B cell (primary cell): ENCODE results near the gene IGFN1. TPM values are rescaled to one million over a fixed set of nuclear protein-coding genes. Genes with fewer than 3 reads are reported as not detected.
"Not testable (repeated sequence)": the region's sequence is repeated elsewhere in the genome, so short reads cannot be mapped to it uniquely, and the experiment has no call there.

ENCODE experiments used
- ATAC-seq: fragments of 200-7000 bp; cut with Tn5 transposase; one replicate; pipeline ENCODE4 v1.10.0; 2021; ENCODE audit warnings: low read depth, mild to moderate bottlenecking, moderate number of reproducible peaks, moderate library complexity
- CTCF ChIA-PET: fragments of 350-600 bp; sonication (Branson Sonifier 250); formaldehyde crosslinking; loops from one replicate; lab custom pipeline; 2021; ENCODE audit warnings: antibody characterized with exemption, inconsistent platforms; lab: Charles Lee
- POLR2A ChIA-PET: fragments of 350-600 bp; sonication (Branson Sonifier 250); formaldehyde crosslinking; loops from one replicate; lab custom pipeline; 2021; ENCODE audit warnings: antibody characterized with exemption; lab: Charles Lee
- DNase-seq: peaks from one replicate; pipeline ENCODE4 v3.0.0; 2013
- H2AFZ ChIP-seq: 2 replicates; pipeline ENCODE4 v1.6.1; 2012; ENCODE audit warnings: mild to moderate bottlenecking, low read depth, low read length; ENCODE audit not compliant: insufficient read depth, poor library complexity, severe bottlenecking
- H3K27ac ChIP-seq, 2 donors: 1 replicate in 1 of 2; 2 replicates in 1 of 2; pipeline ENCODE4 v1.5.1; 2012 to 2013; ENCODE audit warnings: low read length in 2 of 2, mild to moderate bottlenecking in 2 of 2, moderate library complexity in 1 of 2
- H3K27me3 ChIP-seq, 4 experiments: fragments of 200-600 bp in 1 of 4; sonication (generic) in 1 of 4; replicated peaks in 1 of 4; 1 replicate in 2 of 4; 2 replicates in 2 of 4; pipeline versions ENCODE4 v1.6.1 to v1.7.0; 2013 to 2016; ENCODE audit warnings: low read length in 3 of 4, mild to moderate bottlenecking in 2 of 4, mixed read lengths in 1 of 4, moderate library complexity in 1 of 4; ENCODE audit not compliant: insufficient read depth in 4 of 4, control insufficient read depth in 3 of 4; ENCODE audit errors: control extremely low read depth in 1 of 4
- H3K36me3 ChIP-seq, 2 experiments: replicated peaks in 1 of 2; 1 replicate in 1 of 2; 2 replicates in 1 of 2; pipeline versions ENCODE4 v1.6.1 to v1.7.1; 2013; ENCODE audit warnings: low read length in 1 of 2; ENCODE audit not compliant: insufficient read depth in 2 of 2, control insufficient read depth in 1 of 2; ENCODE audit errors: control extremely low read depth in 1 of 2, extremely low read depth in 1 of 2
- H3K4me1 ChIP-seq, 2 donors: fragments of 200-600 bp in 1 of 2; sonication (generic) in 1 of 2; 1 replicate in 1 of 2; 2 replicates in 1 of 2; pipeline versions ENCODE4 v1.5.1 to v1.6.1; 2013 to 2017; ENCODE audit warnings: low read length in 2 of 2; ENCODE audit not compliant: control insufficient read depth in 2 of 2, insufficient read depth in 2 of 2
- H3K4me2 ChIP-seq: replicated peaks from 2 replicates; pipeline ENCODE3; 2012; ENCODE audit warnings: mild to moderate bottlenecking, low read depth, low read length; ENCODE audit not compliant: poor library complexity, severe bottlenecking
- H3K4me3 ChIP-seq, 5 experiments: fragments of 200-600 bp in 1 of 5; sonication (generic) in 1 of 5; 1 replicate in 3 of 5; 2 replicates in 2 of 5; pipeline versions ENCODE4 v1.5.1 to v1.7.0; 2011 to 2016; ENCODE audit warnings: low read length in 4 of 5, mild to moderate bottlenecking in 4 of 5, low read depth in 2 of 5, control low read depth in 1 of 5, moderate library complexity in 1 of 5; ENCODE audit not compliant: insufficient read depth in 1 of 5; ENCODE audit errors: control extremely low read depth in 1 of 5, extremely low read depth in 1 of 5
- H3K79me2 ChIP-seq: fragments of 200-600 bp; sonication (generic); one replicate; pipeline ENCODE4 v1.6.0; 2016; ENCODE audit warnings: low read length; ENCODE audit not compliant: control insufficient read depth, insufficient read depth
- H3K9ac ChIP-seq: fragments of 200-600 bp; sonication (generic); 2 replicates; pipeline ENCODE4 v1.6.1; 2017; ENCODE audit warnings: mild to moderate bottlenecking, low read length, moderate library complexity
- H3K9me3 ChIP-seq, 3 donors: one replicate each; pipeline versions ENCODE4 v1.6.1 to v1.7.1; 2013; ENCODE audit warnings: low read length in 2 of 3; ENCODE audit not compliant: control insufficient read depth in 2 of 3, insufficient read depth in 1 of 3; ENCODE audit errors: control extremely low read depth in 1 of 3
- H4K20me1 ChIP-seq: 2 replicates; pipeline ENCODE4 v1.6.0; 2012; ENCODE audit warnings: mild to moderate bottlenecking, low read length; ENCODE audit not compliant: insufficient read depth, control insufficient read depth, poor library complexity, severe bottlenecking
- H3K27ac Mint-ChIP-seq: one replicate; pipeline ENCODE4 v1.8.0; 2021; ENCODE audit warnings: mixed read lengths
- H3K27me3 Mint-ChIP-seq: one replicate; pipeline ENCODE4 v1.8.0; 2021; ENCODE audit warnings: mixed read lengths
- H3K4me1 Mint-ChIP-seq: one replicate; pipeline ENCODE4 v1.8.0; 2021; ENCODE audit warnings: mixed read lengths
- H3K4me3 Mint-ChIP-seq: one replicate; pipeline ENCODE4 v1.8.0; 2021; ENCODE audit warnings: mixed read lengths
- H3K9me3 Mint-ChIP-seq: one replicate; pipeline ENCODE4 v1.8.0; 2022; ENCODE audit warnings: mixed read lengths; ENCODE audit not compliant: insufficient read depth
- EZH2 ChIP-seq: IDR thresholded peaks from 2 replicates; pipeline ENCODE4 v1.6.1; 2012; ENCODE audit warnings: borderline replicate concordance, low read depth, mild to moderate bottlenecking, moderate library complexity, low read length; ENCODE audit not compliant: insufficient read depth, poor library complexity, severe bottlenecking
- WGBS: methylation state at CpG from one replicate; pipeline ENCODE4 v1.1.5; 2013; ENCODE audit warnings: missing lambda C conversion rate; ENCODE audit not compliant: insufficient coverage; 5-methylcytosine and 5-hydroxymethylcytosine counted together
- intact Hi-C: fragments of 100-400 bp; cut with micrococcal nuclease; formaldehyde crosslinking; loops from one replicate; pipeline ENCODE4 v1.10.0; 2022
- polyA plus RNA-seq: library from polyadenylated mRNA; depleted of rRNA; stranded (reverse); fragments of >200 nt; gene quantifications from 2 replicates; pipeline ENCODE4 v1.2.3, GENCODE V29; 2012
- total RNA-seq, 2 donors: library from RNA; stranded (reverse); fragments of 120-200 nt in 1 of 2; gene quantifications; 1 replicate in 1 of 2; 2 replicates in 1 of 2; pipeline versions ENCODE4 v1.2.3 to v1.2.4, GENCODE V29; 2013 to 2022
- TF ChIP-seq, protein P1 (sequence below): fragments of 200-600 bp; IDR thresholded peaks from one replicate; pipeline ENCODE4 v1.8.0; 2022; ENCODE audit warnings: antibody characterized with exemption, mild to moderate bottlenecking

IGFN1 gene
- total and polyA plus RNA-seq, 2 donors (not counting 1 experiment from before 2014, with no cell fraction given), result not detected

DNA sequence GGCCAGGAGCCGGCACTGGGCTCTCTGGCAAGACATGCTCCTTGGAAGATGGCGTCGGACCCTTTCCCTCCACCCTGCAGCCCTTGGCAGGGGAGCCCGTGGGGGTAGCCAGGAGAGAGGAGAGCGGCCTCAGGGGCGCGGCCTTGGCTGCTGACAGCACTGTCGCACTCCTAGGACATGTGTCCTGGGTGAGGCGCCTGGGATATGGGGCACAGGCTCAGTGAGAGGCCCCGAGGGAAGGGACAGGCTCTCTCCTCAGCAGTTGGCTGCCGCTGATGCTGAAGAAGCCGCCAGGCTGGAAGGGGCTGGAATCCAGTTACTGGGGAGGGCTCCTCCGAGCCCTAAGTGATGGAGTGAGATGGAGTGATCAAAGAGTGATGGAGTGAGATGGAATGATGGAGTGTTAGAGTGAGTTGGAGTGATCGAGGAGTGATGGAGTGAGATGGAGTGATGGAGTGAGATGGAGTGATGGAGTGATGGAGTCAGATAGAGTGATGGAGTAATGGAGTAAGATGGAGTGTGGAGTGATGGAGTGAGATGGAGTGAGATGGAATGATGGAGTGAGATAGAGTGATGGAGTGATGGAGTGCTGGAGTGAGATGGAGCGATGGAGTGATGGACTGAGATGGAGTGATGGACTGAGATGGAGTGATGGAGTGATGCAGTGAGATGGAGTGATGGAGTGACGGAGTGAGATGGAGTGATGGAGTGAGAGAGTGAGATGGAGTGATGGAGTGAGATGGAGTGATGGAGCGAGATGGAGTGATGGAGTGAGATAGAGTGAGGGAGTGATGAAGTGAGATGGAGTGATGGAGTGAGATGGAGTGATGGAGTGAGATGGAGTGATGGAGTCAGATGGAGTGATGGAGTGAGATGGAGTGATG lies 65.1 kb downstream of the IGFN1 start:
- H3K9me3 Mint-ChIP-seq, result no peaks in the 10 kb centered on the region
- H3K9ac ChIP-seq, result no peak overlapping the region
- TF ChIP-seq EZH2, result no peak
- TF ChIP-seq, protein P1, sequence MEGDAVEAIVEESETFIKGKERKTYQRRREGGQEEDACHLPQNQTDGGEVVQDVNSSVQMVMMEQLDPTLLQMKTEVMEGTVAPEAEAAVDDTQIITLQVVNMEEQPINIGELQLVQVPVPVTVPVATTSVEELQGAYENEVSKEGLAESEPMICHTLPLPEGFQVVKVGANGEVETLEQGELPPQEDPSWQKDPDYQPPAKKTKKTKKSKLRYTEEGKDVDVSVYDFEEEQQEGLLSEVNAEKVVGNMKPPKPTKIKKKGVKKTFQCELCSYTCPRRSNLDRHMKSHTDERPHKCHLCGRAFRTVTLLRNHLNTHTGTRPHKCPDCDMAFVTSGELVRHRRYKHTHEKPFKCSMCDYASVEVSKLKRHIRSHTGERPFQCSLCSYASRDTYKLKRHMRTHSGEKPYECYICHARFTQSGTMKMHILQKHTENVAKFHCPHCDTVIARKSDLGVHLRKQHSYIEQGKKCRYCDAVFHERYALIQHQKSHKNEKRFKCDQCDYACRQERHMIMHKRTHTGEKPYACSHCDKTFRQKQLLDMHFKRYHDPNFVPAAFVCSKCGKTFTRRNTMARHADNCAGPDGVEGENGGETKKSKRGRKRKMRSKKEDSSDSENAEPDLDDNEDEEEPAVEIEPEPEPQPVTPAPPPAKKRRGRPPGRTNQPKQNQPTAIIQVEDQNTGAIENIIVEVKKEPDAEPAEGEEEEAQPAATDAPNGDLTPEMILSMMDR, result no peak
- no peaks in the 10 kb centered on the region for H3K79me2 ChIP-seq
- H3K4me3 Mint-ChIP-seq, result no peak overlapping the region
- H2AFZ ChIP-seq, result no peak overlapping the region
- peaks cover 0 to 11% (median 0%) of the 10 kb centered on the region in 3 donors for H3K9me3 ChIP-seq
- intact Hi-C loops, result no loop called here
- ATAC-seq, result no peak
- ChIA-PET CTCF (interaction anchor here (1.7 kb wide), 1 partner anchor 16 kb away, joined by 4 read pairs; no protein-coding TSS in a partner anchor), POLR2A (no interaction called here)
- H3K4me2 ChIP-seq, result no peak overlapping the region
- no peak overlapping the region for H3K27ac ChIP-seq
- no peak for DNase-seq
- whole genome bisulfite sequencing, result 87% methylated on average over 16 of the region's 17 CpGs
- no peak overlapping the region for H3K4me3 ChIP-seq
- peaks cover 12% of the 10 kb centered on the region for H3K27me3 Mint-ChIP-seq
- H3K36me3 ChIP-seq, result no peaks in the 10 kb centered on the region
- no peaks in the 10 kb centered on the region for H3K4me1 Mint-ChIP-seq
- H3K27ac Mint-ChIP-seq, result no peak overlapping the region
- H3K4me1 ChIP-seq, result no peaks in the 10 kb centered on the region
- no peaks in the 10 kb centered on the region for H4K20me1 ChIP-seq
- H3K27me3 ChIP-seq, result peaks cover 0 to 23% (median 0%) of the 10 kb centered on the region in 4 experiments

DNA sequence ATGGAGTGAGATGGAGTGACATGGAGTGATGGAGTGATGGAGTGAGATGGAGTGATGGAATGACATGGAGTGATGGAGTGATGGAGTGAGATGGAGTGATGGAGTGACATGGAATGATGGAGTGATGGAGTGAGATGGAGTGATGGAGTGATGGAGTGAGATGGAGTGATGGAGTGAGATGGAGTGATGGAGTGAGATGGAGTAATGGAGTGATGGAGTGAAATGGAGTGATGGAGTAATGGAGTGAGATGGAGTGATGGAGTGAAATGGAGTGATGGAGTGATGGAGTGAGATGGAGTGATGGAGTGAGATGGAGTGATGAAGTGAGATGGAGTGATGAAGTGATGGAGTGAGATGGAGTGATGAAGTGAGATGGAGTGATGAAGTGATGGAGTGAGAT lies 67.5 kb downstream of the IGFN1 start:
- POLR2A ChIA-PET, H3K9me3 Mint-ChIP-seq, H3K4me3 Mint-ChIP-seq, H3K79me2 ChIP-seq, H3K27ac Mint-ChIP-seq, H3K4me1 Mint-ChIP-seq, H2AFZ ChIP-seq, H3K4me1 ChIP-seq, H3K36me3 ChIP-seq, H3K9ac ChIP-seq, DNase-seq, H4K20me1 ChIP-seq, H3K4me2 ChIP-seq, CTCF ChIA-PET, H3K4me3 ChIP-seq, H3K27ac ChIP-seq, intact Hi-C loops, ATAC-seq: not testable (repeated sequence)
- peaks cover 0 to 11% (median 0%) of the 10 kb centered on the region in 3 donors for H3K9me3 ChIP-seq
- H3K27me3 ChIP-seq, result peaks cover 0 to 38% (median 0%) of the 10 kb centered on the region in 4 experiments
- TF ChIP-seq, protein P1, result peak; percentile 0
- H3K27me3 Mint-ChIP-seq, result peaks cover 22% of the 10 kb centered on the region
